Lower leg skin (tissue), 3 donors: ENCODE measurements around the gene ZSCAN10.

Source experiments
- POLR2A ChIP-seq, 2 donors: fragments of 450-650 bp; IDR thresholded peaks; one replicate each; pipeline ENCODE4 v1.6.1; 2016 to 2017; ENCODE audit warnings: antibody characterized with exemption in 2 of 2, mild to moderate bottlenecking in 1 of 2, moderate library complexity in 1 of 2
- TF ChIP-seq, protein P1 (sequence below), 3 donors: fragments of 450-650 bp; IDR thresholded peaks; one replicate each; pipeline ENCODE4 v1.5.1; 2016; ENCODE audit warnings: antibody characterized with exemption in 3 of 3, mild to moderate bottlenecking in 3 of 3, moderate library complexity in 2 of 3

DNA sequence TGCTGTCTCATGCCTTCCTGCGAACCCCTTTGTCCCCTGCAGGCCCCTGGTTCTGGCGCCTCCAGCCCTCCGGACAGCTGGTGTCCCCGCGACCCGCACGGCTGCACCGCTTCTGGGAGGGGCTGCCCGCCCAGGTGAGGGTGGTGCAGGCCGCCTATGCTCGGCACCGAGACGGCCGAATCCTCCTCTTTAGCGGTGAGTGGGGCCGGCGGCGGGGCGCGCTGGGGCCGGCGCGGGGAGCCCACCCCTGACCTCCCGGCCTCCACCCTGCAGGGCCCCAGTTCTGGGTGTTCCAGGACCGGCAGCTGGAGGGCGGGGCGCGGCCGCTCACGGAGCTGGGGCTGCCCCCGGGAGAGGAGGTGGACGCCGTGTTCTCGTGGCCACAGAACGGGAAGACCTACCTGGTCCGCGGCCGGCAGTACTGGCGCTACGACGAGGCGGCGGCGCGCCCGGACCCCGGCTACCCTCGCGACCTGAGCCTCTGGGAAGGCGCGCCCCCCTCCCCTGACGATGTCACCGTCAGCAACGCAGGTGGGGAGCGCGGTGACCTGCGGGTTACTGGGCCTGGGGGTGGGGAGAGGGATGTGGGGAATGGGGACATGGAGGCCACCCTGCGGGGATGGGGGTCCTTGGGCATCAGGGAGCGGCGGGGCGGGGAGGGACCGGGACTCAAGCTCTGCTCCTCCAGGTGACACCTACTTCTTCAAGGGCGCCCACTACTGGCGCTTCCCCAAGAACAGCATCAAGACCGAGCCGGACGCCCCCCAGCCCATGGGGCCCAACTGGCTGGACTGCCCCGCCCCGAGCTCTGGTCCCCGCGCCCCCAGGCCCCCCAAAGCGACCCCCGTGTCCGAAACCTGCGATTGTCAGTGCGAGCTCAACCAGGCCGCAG is 40.7 kb downstream of the ZSCAN10 start:
- TF ChIP-seq POLR2A (IDR thresholded peaks at IDR 0.05), result no peak
- TF ChIP-seq, protein P1, sequence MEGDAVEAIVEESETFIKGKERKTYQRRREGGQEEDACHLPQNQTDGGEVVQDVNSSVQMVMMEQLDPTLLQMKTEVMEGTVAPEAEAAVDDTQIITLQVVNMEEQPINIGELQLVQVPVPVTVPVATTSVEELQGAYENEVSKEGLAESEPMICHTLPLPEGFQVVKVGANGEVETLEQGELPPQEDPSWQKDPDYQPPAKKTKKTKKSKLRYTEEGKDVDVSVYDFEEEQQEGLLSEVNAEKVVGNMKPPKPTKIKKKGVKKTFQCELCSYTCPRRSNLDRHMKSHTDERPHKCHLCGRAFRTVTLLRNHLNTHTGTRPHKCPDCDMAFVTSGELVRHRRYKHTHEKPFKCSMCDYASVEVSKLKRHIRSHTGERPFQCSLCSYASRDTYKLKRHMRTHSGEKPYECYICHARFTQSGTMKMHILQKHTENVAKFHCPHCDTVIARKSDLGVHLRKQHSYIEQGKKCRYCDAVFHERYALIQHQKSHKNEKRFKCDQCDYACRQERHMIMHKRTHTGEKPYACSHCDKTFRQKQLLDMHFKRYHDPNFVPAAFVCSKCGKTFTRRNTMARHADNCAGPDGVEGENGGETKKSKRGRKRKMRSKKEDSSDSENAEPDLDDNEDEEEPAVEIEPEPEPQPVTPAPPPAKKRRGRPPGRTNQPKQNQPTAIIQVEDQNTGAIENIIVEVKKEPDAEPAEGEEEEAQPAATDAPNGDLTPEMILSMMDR (IDR thresholded peaks at IDR 0.05), result no peak
